K562 (cell line): Measurements from ENCODE around the gene SPIB. TPM values are rescaled to one million over a fixed set of nuclear protein-coding genes. Genes with fewer than 3 reads are reported as not detected.

Experiments
- ATAC-seq: fragments of 200-7000 bp; cut with Tn5 transposase; 3 replicates; pipeline ENCODE4 v1.9.1; 2020; ENCODE audit warnings: moderate library complexity
- BruUV-seq: library from RNA; stranded (reverse); fragments of 400-500 nt; replicated peaks from 2 replicates; lab custom pipeline; 2021; lab: Mats Ljungman, UMichigan
- CTCF ChIA-PET: fragments of 300-600 bp; formaldehyde crosslinking; extraction: SDS; loops from one replicate; lab custom pipeline; 2021; ENCODE audit warnings: low intra/inter-chr PET ratio; lab: Yijun Ruan, JAX
- POLR2A ChIA-PET: fragments of 300-600, 350-650 bp; sonication (Branson Sonifier 250); formaldehyde crosslinking; extraction: SDS; loops from one replicate; lab custom pipeline; 2021; ENCODE audit warnings: antibody characterized with exemption, inconsistent platforms; lab: Yijun Ruan, JAX
- DNase-seq, 4 experiments: peaks; one replicate each; pipeline versions ENCODE4 v3.0.0 to v3.0.0-alpha.2; 2011 to 2018; ENCODE audit warnings: low spot score in 3 of 4, mixed read lengths in 3 of 4; ENCODE audit errors: extremely low read depth in 1 of 4
- FAIRE-seq: peaks from 2 replicates; lab custom pipeline; 2011; peaks lifted over from hg19 to GRCh38; lab: Jason Lieb, UNC
- H2AFZ ChIP-seq: 2 replicates; pipeline ENCODE4 v1.6.0; 2011; ENCODE audit warnings: low read depth, low read length, control low read depth, inconsistent platforms
- H3K27ac ChIP-seq: fragments of 200-600 bp; 3 replicates; pipeline ENCODE4 v1.8.0; 2011; ENCODE audit warnings: low read depth, mild to moderate bottlenecking, control low read depth, inconsistent platforms, low read length, moderate library complexity, mixed read lengths; ENCODE audit errors: extremely low read depth
- H3K27me3 ChIP-seq, 2 experiments: fragments of 300-600 bp in 1 of 2; 2 replicates in 1 of 2; 3 replicates in 1 of 2; pipeline versions ENCODE4 v1.6.0 to v1.8.0; 2011; ENCODE audit warnings: inconsistent platforms in 2 of 2, low read length in 2 of 2, mild to moderate bottlenecking in 1 of 2, mixed read lengths in 1 of 2, moderate library complexity in 1 of 2; ENCODE audit not compliant: control insufficient read depth in 2 of 2, insufficient read depth in 2 of 2
- H3K36me3 ChIP-seq: fragments of 300-600 bp; 3 replicates; pipeline ENCODE4 v1.8.0; 2011; ENCODE audit warnings: mild to moderate bottlenecking, low read length, inconsistent platforms; ENCODE audit not compliant: control insufficient read depth, insufficient read depth
- H3K4me1 ChIP-seq, 2 experiments: fragments of 200-600 bp in 1 of 2; replicated peaks in 1 of 2; 2 replicates in 1 of 2; 3 replicates in 1 of 2; pipeline versions ENCODE4 v1.5.1 to v1.8.0; 2011; ENCODE audit warnings: inconsistent platforms in 2 of 2, low read length in 2 of 2, mild to moderate bottlenecking in 1 of 2, mixed read lengths in 1 of 2, moderate library complexity in 1 of 2; ENCODE audit not compliant: control insufficient read depth in 2 of 2, insufficient read depth in 2 of 2
- H3K4me2 ChIP-seq: 2 replicates; pipeline ENCODE4 v1.6.1; 2011; ENCODE audit warnings: low read length, control low read depth, inconsistent platforms, mixed read lengths; ENCODE audit not compliant: insufficient read depth
- H3K4me3 ChIP-seq: fragments of 200-600 bp; sonication (generic), shearing (Covaris generic); 2 replicates; pipeline ENCODE4 v1.5.1; 2016; ENCODE audit warnings: control low read depth, inconsistent platforms
- H3K79me2 ChIP-seq: fragments of 200-600 bp; 3 replicates; pipeline ENCODE4 v1.8.0; 2011; ENCODE audit warnings: low read length, inconsistent platforms; ENCODE audit not compliant: control insufficient read depth, insufficient read depth
- H3K9ac ChIP-seq, 2 experiments: 2 replicates each; pipeline versions ENCODE4 v1.6.0 to v1.6.1; 2011; ENCODE audit warnings: low read depth in 2 of 2, low read length in 2 of 2, control low read depth in 1 of 2, inconsistent platforms in 1 of 2, mild to moderate bottlenecking in 1 of 2, mixed read lengths in 1 of 2; ENCODE audit not compliant: insufficient read depth in 1 of 2
- H3K9me1 ChIP-seq: one replicate; pipeline ENCODE4 v1.6.0; 2011; ENCODE audit warnings: inconsistent platforms, mild to moderate bottlenecking, low read length, moderate library complexity; ENCODE audit not compliant: control insufficient read depth, insufficient read depth
- H3K9me3 ChIP-seq: replicated peaks from 2 replicates; pipeline ENCODE4 v1.5.1; 2011; ENCODE audit warnings: low read depth, low read length, inconsistent platforms; ENCODE audit not compliant: control insufficient read depth, insufficient read depth
- H4K20me1 ChIP-seq: replicated peaks from 2 replicates; pipeline ENCODE4 v1.6.1; 2011; ENCODE audit warnings: low read length, inconsistent platforms, mixed read lengths; ENCODE audit not compliant: control insufficient read depth, insufficient read depth
- BCL6 ChIP-seq: fragments of 250-450 bp; sonication (Bioruptor Pico); IDR thresholded peaks from 2 replicates; pipeline ENCODE4 v1.4.0; 2020
- CBX1 ChIP-seq: sonication (generic); IDR thresholded peaks from 2 replicates; pipeline ENCODE4 v1.6.1; 2016; ENCODE audit warnings: antibody characterized with exemption, low read depth, mild to moderate bottlenecking
- EWSR1 ChIP-seq: fragments of 450-650 bp; IDR thresholded peaks from 2 replicates; pipeline ENCODE4 v1.6.1; 2018; ENCODE audit warnings: borderline replicate concordance, mild to moderate bottlenecking, low read depth, moderate library complexity; ENCODE audit not compliant: partially characterized antibody
- NFXL1 ChIP-seq: fragments of 450-650 bp; formaldehyde crosslinking; IDR thresholded peaks from 2 replicates; pipeline ENCODE4 v1.4.0; 2021; ENCODE audit warnings: mild to moderate bottlenecking
- POLR2B ChIP-seq: fragments of 450-650 bp; IDR thresholded peaks from 2 replicates; pipeline ENCODE4 v1.6.1; 2018; ENCODE audit warnings: low read depth; ENCODE audit not compliant: partially characterized antibody
- PTTG1 ChIP-seq: fragments of 450-650 bp; IDR thresholded peaks from 2 replicates; pipeline ENCODE4 v1.6.1; 2016; ENCODE audit warnings: low read depth, mild to moderate bottlenecking, missing genetic modification characterization, missing compliant biosample characterization
- RBM15 ChIP-seq: fragments of 200-400 bp; formaldehyde crosslinking; IDR thresholded peaks from 2 replicates; pipeline ENCODE4 v1.6.1; 2018; ENCODE audit warnings: mild to moderate bottlenecking, low read length, moderate library complexity; ENCODE audit not compliant: insufficient read depth
- SMARCE1 ChIP-seq: fragments of 450-650 bp; IDR thresholded peaks from 2 replicates; pipeline ENCODE4 v1.7.1; 2016; ENCODE audit warnings: mild to moderate bottlenecking
- SNIP1 ChIP-seq: fragments of 450-650 bp; IDR thresholded peaks from 2 replicates; pipeline ENCODE4 v1.7.1; 2017; ENCODE audit warnings: low read depth, mild to moderate bottlenecking
- ZNF274 ChIP-seq: IDR thresholded peaks from 2 replicates; pipeline ENCODE4 v1.6.1; 2011; ENCODE audit warnings: low read depth, mild to moderate bottlenecking, low read length, moderate library complexity, borderline replicate concordance
- ZNF431 ChIP-seq: sonication (generic); formaldehyde crosslinking; IDR thresholded peaks from 2 replicates; pipeline ENCODE4 v1.8.0; 2022; ENCODE audit warnings: mild to moderate bottlenecking, missing genetic modification reagents
- ZNF644 ChIP-seq: fragments of 200-800 bp; sonication (Bioruptor generic); IDR thresholded peaks from 2 replicates; pipeline ENCODE4 v1.6.1; 2016; ENCODE audit warnings: low read depth, missing genetic modification characterization, missing compliant biosample characterization
- WGBS: fragments of 100-300 bp; shearing (Covaris generic); methylation state at CpG from one replicate; pipeline ENCODE4 v1.1.6; 2016; ENCODE audit warnings: low coverage, mixed read lengths; ENCODE audit not compliant: insufficient coverage; ENCODE audit errors: missing lambda C conversion rate; 5-methylcytosine and 5-hydroxymethylcytosine counted together
- in situ Hi-C: fragments of 300-500 bp; cut with MboI; formaldehyde crosslinking; loops from 4 replicates; pipeline ENCODE4 v1.15.0; 2018; ENCODE audit warnings: inconsistent platforms, mixed read lengths
- intact Hi-C: fragments of 100-400 bp; cut with micrococcal nuclease; formaldehyde crosslinking; loops from 2 replicates; pipeline ENCODE4 v1.14.2; 2022
- polyA plus RNA-seq, 8 experiments: library from polyadenylated mRNA; depleted of rRNA in 4 of 8; stranded (reverse) in 5 of 8; unstranded in 3 of 8; fragments of >200 nt; fragmentation: Nextera tagmentation in 2 of 8; fragmentation: Illumina TruSeq in 1 of 8; extraction: Ambion mirVana in 2 of 8; extraction: Trizol in 1 of 8; gene quantifications; 2 replicates each; pipeline versions ENCODE4 v1.2.1 to v1.2.3, GENCODE V29; 2011 to 2014; ENCODE audit warnings: inconsistent platforms in 1 of 8, missing spikeins in 1 of 8
- total RNA-seq, 7 experiments: library from RNA; depleted of rRNA in 6 of 7; stranded (reverse); fragments of >200 nt in 6 of 7; fragmentation: Illumina TruSeq in 2 of 7; extraction: Trizol in 2 of 7; gene quantifications; 2 replicates each; pipeline versions ENCODE4 v1.2.1 to v1.2.3, GENCODE V29; 2011 to 2021; ENCODE audit warnings: low replicate concordance in 1 of 7
- TF ChIP-seq, protein P1 (sequence below): fragments of 450-650 bp; formaldehyde crosslinking; IDR thresholded peaks from 2 replicates; pipeline ENCODE4 v1.4.0; 2020; ENCODE audit warnings: mild to moderate bottlenecking
- TF ChIP-seq, protein P2 (sequence below): sonication (generic); formaldehyde crosslinking; IDR thresholded peaks from 2 replicates; pipeline ENCODE4 v1.8.1; 2023; ENCODE audit warnings: mild to moderate bottlenecking, missing genetic modification reagents

SPIB gene
- total and polyA plus RNA-seq, 9 of the 15 experiments (the other 6 are each of a cell fraction or from before 2014, with no cell fraction given), result 0.06 to 1.0 (median 0.43) TPM; not detected in 1

DNA sequence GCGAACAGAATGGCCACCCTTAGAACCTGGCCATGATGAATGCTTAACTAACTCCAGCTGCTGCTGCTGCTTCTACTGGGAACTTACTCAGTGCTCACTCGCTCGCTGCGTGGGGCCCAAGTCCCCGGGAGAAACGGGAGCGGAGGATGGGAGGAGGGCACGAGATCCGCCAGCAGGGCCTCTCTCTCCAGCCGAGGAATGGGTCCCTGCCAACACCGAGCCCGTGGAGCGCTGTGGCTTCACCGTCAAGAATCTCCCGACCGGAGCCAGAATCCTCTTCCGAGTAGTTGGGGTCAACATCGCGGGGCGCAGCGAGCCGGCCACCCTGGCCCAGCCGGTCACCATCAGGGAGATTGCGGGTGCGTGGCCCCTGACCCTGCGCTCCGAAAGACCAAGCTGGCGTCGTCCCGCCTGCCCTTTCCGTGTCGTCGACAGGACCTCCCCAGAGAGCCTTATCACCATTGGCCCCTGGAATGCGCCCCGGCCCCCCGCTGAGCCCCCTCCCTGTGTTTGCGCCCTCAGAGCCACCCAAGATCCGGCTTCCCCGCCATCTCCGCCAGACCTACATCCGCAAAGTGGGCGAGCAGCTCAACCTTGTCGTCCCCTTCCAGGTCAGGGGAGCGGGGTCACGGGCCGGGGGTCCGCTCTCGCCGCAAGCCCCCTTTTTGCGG is 39.8 kb downstream of the SPIB start:
- DNase-seq, result no peak
- POLR2A ChIA-PET, result no interaction called here
- BruUV-seq, result no TSS peak
- H3K9me1 ChIP-seq, result no peaks in the 10 kb centered on the region
- 27% methylated on average over 33 of the region's 50 CpGs for WGBS
- no peaks in the 10 kb centered on the region for H3K36me3 ChIP-seq
- no peak for FAIRE-seq
- H3K27ac ChIP-seq, result no peak overlapping the region
- no peaks in the 10 kb centered on the region for H3K79me2 ChIP-seq
- no peak overlapping the region for H3K4me3 ChIP-seq
- H3K4me1 ChIP-seq, result peaks cover 4 to 23% of the 10 kb centered on the region in 2 experiments; a peak in 4 of 5 replicates
- no peak overlapping the region for H2AFZ ChIP-seq
- H4K20me1 ChIP-seq, result no peaks in the 10 kb centered on the region
- CTCF ChIA-PET, result no interaction called here
- intact Hi-C loops, result no loop called here
- ATAC-seq, result no peak
- TF ChIP-seq RBM15 (no peak), EWSR1 (no peak), SMARCE1 (no peak), PTTG1 (no peak), POLR2B (no peak), ZNF431 (no peak), CBX1 (no peak), BCL6 (no peak), ZNF644 (no peak), SNIP1 (no peak), NFXL1 (CRISPR knock-in tag) (no peak), ZNF274 (no peak)
- TF ChIP-seq, protein P1, sequence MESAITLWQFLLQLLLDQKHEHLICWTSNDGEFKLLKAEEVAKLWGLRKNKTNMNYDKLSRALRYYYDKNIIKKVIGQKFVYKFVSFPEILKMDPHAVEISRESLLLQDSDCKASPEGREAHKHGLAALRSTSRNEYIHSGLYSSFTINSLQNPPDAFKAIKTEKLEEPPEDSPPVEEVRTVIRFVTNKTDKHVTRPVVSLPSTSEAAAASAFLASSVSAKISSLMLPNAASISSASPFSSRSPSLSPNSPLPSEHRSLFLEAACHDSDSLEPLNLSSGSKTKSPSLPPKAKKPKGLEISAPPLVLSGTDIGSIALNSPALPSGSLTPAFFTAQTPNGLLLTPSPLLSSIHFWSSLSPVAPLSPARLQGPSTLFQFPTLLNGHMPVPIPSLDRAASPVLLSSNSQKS (CRISPR knock-in tag), result no peak
- TF ChIP-seq, protein P2, sequence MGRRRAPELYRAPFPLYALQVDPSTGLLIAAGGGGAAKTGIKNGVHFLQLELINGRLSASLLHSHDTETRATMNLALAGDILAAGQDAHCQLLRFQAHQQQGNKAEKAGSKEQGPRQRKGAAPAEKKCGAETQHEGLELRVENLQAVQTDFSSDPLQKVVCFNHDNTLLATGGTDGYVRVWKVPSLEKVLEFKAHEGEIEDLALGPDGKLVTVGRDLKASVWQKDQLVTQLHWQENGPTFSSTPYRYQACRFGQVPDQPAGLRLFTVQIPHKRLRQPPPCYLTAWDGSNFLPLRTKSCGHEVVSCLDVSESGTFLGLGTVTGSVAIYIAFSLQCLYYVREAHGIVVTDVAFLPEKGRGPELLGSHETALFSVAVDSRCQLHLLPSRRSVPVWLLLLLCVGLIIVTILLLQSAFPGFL, result no peak
- no peak overlapping the region for H3K4me2 ChIP-seq
- peaks cover 6 to 17% of the 10 kb centered on the region in 2 experiments; a peak in 4 of 5 replicates for H3K27me3 ChIP-seq
- H3K9ac ChIP-seq, result no peak overlapping the region; a peak in 1 of 4 replicates
- in situ Hi-C loops, result no loop called here
- no peaks in the 10 kb centered on the region for H3K9me3 ChIP-seq
